Islet precursor cell (in vitro differentiated cells): ENCODE measurements around the gene PYGB.

Experiments used
- DNase-seq: peaks from one replicate; pipeline ENCODE4 v3.0.0-alpha.2; 2018

Gene PYGB

GRCh38 chr20:25338112-25339023 is 90.5 kb downstream of the PYGB start:
- DNase-seq, result no peak

GRCh38 chr20:25339608-25340007 is 91.7 kb downstream of the PYGB start:
- peak; percentile 60 for DNase-seq

- no peak for DNase-seq
These were observed 92.5 kb downstream of the PYGB start for GRCh38 chr20:25340380-25340779.

- DNase-seq, result no peak
These were observed 94.1 kb downstream of the PYGB start for GRCh38 chr20:25341716-25342680.

- DNase-seq, result no peak
These were observed 96.7 kb downstream of the PYGB start for GRCh38 chr20:25344634-25345033.

- no peak for DNase-seq
These were observed 97.8 kb downstream of the PYGB start for GRCh38 chr20:25345721-25346120.

GRCh38 chr20:25346349-25346748 is 98.5 kb downstream of the PYGB start:
- DNase-seq, result no peak
